GM23338 (cell line): ENCODE data around the gene CDH9. TPM values are rescaled to one million over a fixed set of nuclear protein-coding genes. Genes with fewer than 3 reads are reported as not detected.

ENCODE experiments used
- ATAC-seq: fragments of 200-7000 bp; cut with Tn5 transposase; 3 replicates; pipeline ENCODE4 v1.9.1; 2020
- DNase-seq: peaks from one replicate; pipeline ENCODE4 v3.0.0-alpha.2; 2015; ENCODE audit warnings: low spot score
- H2AFZ ChIP-seq: fragments of 200-600 bp; sonication (generic); 2 replicates; pipeline ENCODE4 v1.8.0; 2016; ENCODE audit warnings: antibody characterized with exemption, mild to moderate bottlenecking, moderate library complexity
- H3F3A ChIP-seq: fragments of 200-600 bp; sonication (generic); replicated peaks from 2 replicates; pipeline ENCODE4 v1.8.0; 2017; ENCODE audit warnings: antibody characterized with exemption, mixed run types, low read depth
- H3K27ac ChIP-seq: fragments of 200-600 bp; sonication (generic); 2 replicates; pipeline ENCODE4 v1.6.1; 2016; ENCODE audit warnings: low read depth
- H3K27me3 ChIP-seq: fragments of 200-600 bp; sonication (generic); 2 replicates; pipeline ENCODE4 v1.8.0; 2016; ENCODE audit warnings: mild to moderate bottlenecking, mixed run types, moderate library complexity; ENCODE audit not compliant: insufficient read depth
- H3K36me3 ChIP-seq: fragments of 200-600 bp; sonication (generic); 2 replicates; pipeline ENCODE4 v1.8.0; 2016; ENCODE audit warnings: mild to moderate bottlenecking; ENCODE audit not compliant: insufficient read depth
- H3K4me1 ChIP-seq: fragments of 200-600 bp; sonication (generic); 2 replicates; pipeline ENCODE4 v1.8.0; 2016; ENCODE audit warnings: mild to moderate bottlenecking, moderate library complexity; ENCODE audit not compliant: insufficient read depth
- H3K4me2 ChIP-seq: fragments of 200-600 bp; sonication (generic); 2 replicates; pipeline ENCODE4 v1.7.1; 2017; ENCODE audit warnings: mixed run types
- H3K4me3 ChIP-seq: fragments of 200-600 bp; sonication (generic); 2 replicates; pipeline ENCODE4 v1.6.1; 2016; ENCODE audit warnings: mixed run types
- H3K79me2 ChIP-seq: fragments of 200-600 bp; sonication (generic); replicated peaks from 2 replicates; pipeline ENCODE4 v1.8.0; 2017; ENCODE audit warnings: mild to moderate bottlenecking; ENCODE audit not compliant: insufficient read depth
- H3K9me2 ChIP-seq: fragments of 200-600 bp; sonication (generic); 2 replicates; pipeline ENCODE4 v1.8.0; 2017; ENCODE audit not compliant: insufficient read depth
- H4K20me1 ChIP-seq: fragments of 200-600 bp; sonication (generic); replicated peaks from 2 replicates; pipeline ENCODE4 v1.8.0; 2017; ENCODE audit warnings: mild to moderate bottlenecking; ENCODE audit not compliant: insufficient read depth
- H3K27ac Mint-ChIP-seq: 2 replicates; pipeline ENCODE4 v1.8.0; 2020; ENCODE audit warnings: inconsistent platforms, mild to moderate bottlenecking, moderate library complexity, mixed read lengths
- H3K27me3 Mint-ChIP-seq: 3 replicates; pipeline ENCODE4 v1.8.0; 2022; ENCODE audit warnings: low read depth, mild to moderate bottlenecking, moderate library complexity, mixed read lengths, inconsistent platforms; ENCODE audit not compliant: insufficient read depth, poor library complexity
- H3K36me3 Mint-ChIP-seq: 3 replicates; pipeline ENCODE4 v1.8.0; 2021; ENCODE audit warnings: low read depth, mild to moderate bottlenecking, inconsistent platforms, moderate library complexity, mixed read lengths
- H3K4me1 Mint-ChIP-seq: 3 replicates; pipeline ENCODE4 v1.8.0; 2020; ENCODE audit warnings: mild to moderate bottlenecking, inconsistent platforms, mixed read lengths
- H3K4me3 Mint-ChIP-seq: 3 replicates; pipeline ENCODE4 v1.8.0; 2021; ENCODE audit warnings: moderate library complexity, mild to moderate bottlenecking, inconsistent platforms, mixed read lengths
- H3K9me3 Mint-ChIP-seq: 3 replicates; pipeline ENCODE4 v1.8.0; 2020; ENCODE audit warnings: moderate library complexity, mild to moderate bottlenecking, inconsistent platforms, mixed read lengths
- CREB1 ChIP-seq: fragments of 250-450 bp; sonication (Bioruptor Pico); IDR thresholded peaks from 2 replicates; pipeline ENCODE4 v1.5.0; 2020; ENCODE audit warnings: low read depth, mild to moderate bottlenecking, moderate library complexity
- CTCF ChIP-seq, 2 experiments: fragments of 200-600 bp in 1 of 2; sonication (generic) in 1 of 2; conservative IDR thresholded peaks; 2 replicates each; pipeline versions ENCODE4 v1.5.1 to v1.6.1; 2016 to 2017; ENCODE audit warnings: antibody characterized with exemption in 2 of 2, low read depth in 2 of 2, mild to moderate bottlenecking in 2 of 2, moderate library complexity in 1 of 2
- EZH2 ChIP-seq: fragments of 200-600 bp; sonication (generic); IDR thresholded peaks from one replicate; pipeline ENCODE4 v1.8.0; 2017; ENCODE audit warnings: antibody characterized with exemption, mild to moderate bottlenecking, low read depth; ENCODE audit not compliant: unreplicated experiment
- EZH2phosphoT487 ChIP-seq: fragments of 200-600 bp; sonication (generic); IDR thresholded peaks from one replicate; pipeline ENCODE4 v1.8.1; 2018; ENCODE audit warnings: antibody characterized with exemption; ENCODE audit not compliant: unreplicated experiment
- JUNB ChIP-seq: IDR thresholded peaks from one replicate; pipeline ENCODE4 v1.6.1; 2016; ENCODE audit warnings: antibody characterized with exemption; ENCODE audit not compliant: unreplicated experiment
- NANOG ChIP-seq: IDR thresholded peaks from 2 replicates; pipeline ENCODE4 v1.6.1; 2016; ENCODE audit warnings: antibody characterized with exemption, borderline replicate concordance
- POLR2AphosphoS5 ChIP-seq: IDR thresholded peaks from 2 replicates; pipeline ENCODE4 v1.6.1; 2016; ENCODE audit warnings: antibody characterized with exemption, low read depth
- STAT1 ChIP-seq: IDR thresholded peaks from one replicate; pipeline ENCODE4 v1.6.1; 2016; ENCODE audit warnings: antibody characterized with exemption; ENCODE audit not compliant: unreplicated experiment
- ZNF114 ChIP-seq: fragments of 250-450 bp; sonication (Bioruptor Pico); IDR thresholded peaks from 2 replicates; pipeline ENCODE4 v1.5.0; 2020; ENCODE audit warnings: mild to moderate bottlenecking, moderate library complexity
- ZNF331 ChIP-seq: fragments of 250-450 bp; sonication (Bioruptor Pico); IDR thresholded peaks from 2 replicates; pipeline ENCODE4 v1.5.0; 2020; ENCODE audit warnings: low read depth, mild to moderate bottlenecking, moderate library complexity
- ZNF462 ChIP-seq: fragments of 250-450 bp; sonication (Bioruptor Pico); IDR thresholded peaks from 2 replicates; pipeline ENCODE4 v1.5.0; 2020; ENCODE audit warnings: mild to moderate bottlenecking, moderate library complexity
- polyA plus RNA-seq: library from polyadenylated mRNA; unstranded; fragments of >200 nt; fragmentation: Nextera tagmentation; extraction: Ambion mirVana; gene quantifications from 2 replicates; pipeline ENCODE4 v1.2.1, GENCODE V29; 2016
- total RNA-seq: library from RNA; depleted of rRNA; stranded (reverse); fragments of >200 nt; shearing (Covaris generic); gene quantifications from 2 replicates; pipeline ENCODE4 v1.2.3, GENCODE V29; 2014
- TF ChIP-seq, protein P1 (sequence below): IDR thresholded peaks from 2 replicates; pipeline ENCODE4 v1.6.1; 2016; ENCODE audit warnings: antibody characterized with exemption

The CDH9 gene
- total and polyA plus RNA-seq, 2 experiments from 2014 or later = 0.26 to 0.31 TPM

- H3K4me2 ChIP-seq = no peak overlapping the region
- H3K36me3 Mint-ChIP-seq = no peaks in the 10 kb centered on the region
- H3K4me3 Mint-ChIP-seq = no peak overlapping the region
- no peak overlapping the region for H2AFZ ChIP-seq
- TF ChIP-seq JUNB (no peak), POLR2AphosphoS5 (no peak), ZNF331 (no peak), ZNF114 (CRISPR knock-in tag) (no peak)
- no peak for ATAC-seq
- no peak overlapping the region for H3K27ac ChIP-seq
- H3K4me1 ChIP-seq = no peaks in the 10 kb centered on the region
- H3K27ac Mint-ChIP-seq = no peak overlapping the region; the same call in 1 of the 2 replicates
- no peaks in the 10 kb centered on the region for H3K9me3 Mint-ChIP-seq
- no peaks in the 10 kb centered on the region for H3K27me3 ChIP-seq
- DNase-seq = peak; percentile 5
- no peaks in the 10 kb centered on the region for H3K27me3 Mint-ChIP-seq
- H3K36me3 ChIP-seq = no peaks in the 10 kb centered on the region
- no peaks in the 10 kb centered on the region for H3F3A ChIP-seq
- no peaks in the 10 kb centered on the region; the same call in 2 of the 3 replicates for H3K4me1 Mint-ChIP-seq
- no peaks in the 10 kb centered on the region for H3K79me2 ChIP-seq
- H4K20me1 ChIP-seq = no peaks in the 10 kb centered on the region
- H3K9me2 ChIP-seq = no peaks in the 10 kb centered on the region
- H3K4me3 ChIP-seq = no peak overlapping the region
Measured at GRCh38 chr5:26945901-26946300, 92.5 kb downstream of the CDH9 start.

DNA sequence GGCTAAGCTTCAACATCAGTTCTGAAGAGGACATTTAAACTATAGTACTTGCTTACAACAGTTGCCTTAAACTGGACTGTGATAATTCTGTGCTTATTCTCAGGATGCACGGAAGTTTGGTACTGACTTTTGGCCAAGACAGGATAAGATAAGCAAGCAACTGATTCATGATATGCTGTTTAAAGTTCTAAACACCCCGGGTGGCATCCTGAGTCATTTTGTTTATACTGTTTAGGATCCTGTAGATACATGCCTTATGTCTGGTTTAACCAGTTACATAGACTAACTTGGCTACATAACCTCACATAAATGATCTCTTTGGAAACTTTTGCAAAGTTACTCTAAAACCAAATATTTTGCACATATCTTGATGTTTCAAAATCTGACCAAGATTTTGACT is 95.9 kb downstream of the CDH9 start:
- H3K4me3 Mint-ChIP-seq = no peak overlapping the region
- ATAC-seq = no peak
- TF ChIP-seq EZH2phosphoT487 (no peak), CTCF (conservative IDR thresholded peaks at IDR 0.05; ENCODE audit: low read depth in 2 of 2) (no peak), POLR2AphosphoS5 (no peak), ZNF331 (no peak), CREB1 (CRISPR knock-in tag) (no peak), JUNB (no peak), EZH2 (no peak), NANOG (no peak), ZNF462 (CRISPR knock-in tag) (no peak), STAT1 (no peak)
- TF ChIP-seq, protein P1, sequence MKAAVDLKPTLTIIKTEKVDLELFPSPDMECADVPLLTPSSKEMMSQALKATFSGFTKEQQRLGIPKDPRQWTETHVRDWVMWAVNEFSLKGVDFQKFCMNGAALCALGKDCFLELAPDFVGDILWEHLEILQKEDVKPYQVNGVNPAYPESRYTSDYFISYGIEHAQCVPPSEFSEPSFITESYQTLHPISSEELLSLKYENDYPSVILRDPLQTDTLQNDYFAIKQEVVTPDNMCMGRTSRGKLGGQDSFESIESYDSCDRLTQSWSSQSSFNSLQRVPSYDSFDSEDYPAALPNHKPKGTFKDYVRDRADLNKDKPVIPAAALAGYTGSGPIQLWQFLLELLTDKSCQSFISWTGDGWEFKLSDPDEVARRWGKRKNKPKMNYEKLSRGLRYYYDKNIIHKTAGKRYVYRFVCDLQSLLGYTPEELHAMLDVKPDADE = no peak

More for the DNA sequence above, 95.9 kb downstream of the CDH9 start:
- no peak for DNase-seq
- Mint-ChIP-seq H3K9me3 (no peaks in the 10 kb centered on the region), H3K4me1 (no peaks in the 10 kb centered on the region; the same call in 2 of the 3 replicates), H3K27me3 (no peaks in the 10 kb centered on the region), H3K36me3 (no peaks in the 10 kb centered on the region), H3K27ac (no peak overlapping the region)
- Histone ChIP-seq H3K4me2 (no peak overlapping the region), H3K79me2 (no peaks in the 10 kb centered on the region), H3K36me3 (no peaks in the 10 kb centered on the region), H4K20me1 (no peaks in the 10 kb centered on the region), H3K4me3 (no peak overlapping the region), H3K27me3 (no peaks in the 10 kb centered on the region), H3K4me1 (no peaks in the 10 kb centered on the region), H3F3A (no peaks in the 10 kb centered on the region), H3K27ac (no peak overlapping the region), H3K9me2 (no peaks in the 10 kb centered on the region), H2AFZ (no peak overlapping the region)
